BE2C (cell line): Measurements from ENCODE around the gene CHCHD6.

Experiments
- DNase-seq: peaks from one replicate; pipeline ENCODE4 v3.0.0-alpha.2; 2020
- H3K27me3 ChIP-seq: fragments of 250-450 bp; sonication (Bioruptor Pico); 2 replicates; pipeline ENCODE4 v1.5.1; 2020; ENCODE audit warnings: mild to moderate bottlenecking
- H3K36me3 ChIP-seq: fragments of 250-450 bp; sonication (Bioruptor Pico); 2 replicates; pipeline ENCODE4 v1.5.1; 2020; ENCODE audit warnings: mild to moderate bottlenecking
- H3K4me1 ChIP-seq: fragments of 250-450 bp; sonication (Bioruptor Pico); 2 replicates; pipeline ENCODE4 v1.5.1; 2020
- H3K4me3 ChIP-seq: 2 replicates; pipeline ENCODE4 v1.5.1; 2011; ENCODE audit warnings: low read depth, low read length
- H3K9me3 ChIP-seq: fragments of 250-450 bp; sonication (Bioruptor Pico); 2 replicates; pipeline ENCODE4 v1.5.1; 2020
- CTCF ChIP-seq: IDR thresholded peaks from 2 replicates; pipeline ENCODE4 v1.5.1; 2012; ENCODE audit warnings: mild to moderate bottlenecking, low read depth, low read length

Gene CHCHD6

GRCh38 chr3:126931806-126932187 lies 227.8 kb downstream of the CHCHD6 start:
- TF ChIP-seq CTCF, result no peak
- DNase-seq, result no peak
- no peak overlapping the region for H3K4me3 ChIP-seq
- H3K36me3 ChIP-seq, result no peaks in the 10 kb centered on the region
- no peaks in the 10 kb centered on the region for H3K9me3 ChIP-seq
- H3K27me3 ChIP-seq, result no peaks in the 10 kb centered on the region
- peaks cover 45% of the 10 kb centered on the region for H3K4me1 ChIP-seq

- H3K36me3 ChIP-seq, result no peaks in the 10 kb centered on the region
Measured at GRCh38 chr3:126932188-126932931, 228.3 kb downstream of the CHCHD6 start.

GRCh38 chr3:126934031-126934531 lies 230.0 kb downstream of the CHCHD6 start:
- TF ChIP-seq CTCF, result no peak
- H3K9me3 ChIP-seq, result no peaks in the 10 kb centered on the region
- H3K27me3 ChIP-seq, result no peaks in the 10 kb centered on the region
- no peaks in the 10 kb centered on the region for H3K36me3 ChIP-seq
- no peak for DNase-seq
- peaks cover 40% of the 10 kb centered on the region for H3K4me1 ChIP-seq
- H3K4me3 ChIP-seq, result no peak overlapping the region

More at GRCh38 chr3:126932188-126932931, 228.3 kb downstream of the CHCHD6 start:
- H3K27me3 ChIP-seq, result no peaks in the 10 kb centered on the region
- DNase-seq, result no peak
- H3K9me3 ChIP-seq, result no peaks in the 10 kb centered on the region
- H3K4me1 ChIP-seq, result peaks cover 45% of the 10 kb centered on the region
- TF ChIP-seq CTCF, result no peak
- no peak overlapping the region for H3K4me3 ChIP-seq

GRCh38 chr3:126934991-126935390 lies 231.0 kb downstream of the CHCHD6 start:
- Histone ChIP-seq H3K9me3 (no peaks in the 10 kb centered on the region), H3K36me3 (no peaks in the 10 kb centered on the region), H3K27me3 (no peaks in the 10 kb centered on the region), H3K4me1 (peaks cover 39% of the 10 kb centered on the region), H3K4me3 (no peak overlapping the region)
- TF ChIP-seq CTCF, result no peak
- no peak for DNase-seq

GRCh38 chr3:126935756-126936509 lies 231.9 kb downstream of the CHCHD6 start:
- no peak for DNase-seq
- Histone ChIP-seq H3K36me3 (no peaks in the 10 kb centered on the region), H3K4me1 (peaks cover 38% of the 10 kb centered on the region), H3K27me3 (no peaks in the 10 kb centered on the region), H3K4me3 (no peak overlapping the region), H3K9me3 (no peaks in the 10 kb centered on the region)
- no peak for TF ChIP-seq CTCF

GRCh38 chr3:126936853-126937425 lies 232.9 kb downstream of the CHCHD6 start:
- no peak for DNase-seq
- Histone ChIP-seq H3K4me3 (peak overlapping the region; percentile 23; the same call in 1 of the 2 replicates), H3K36me3 (no peaks in the 10 kb centered on the region), H3K9me3 (no peaks in the 10 kb centered on the region), H3K27me3 (no peaks in the 10 kb centered on the region), H3K4me1 (peaks cover 38% of the 10 kb centered on the region)
- TF ChIP-seq CTCF, result no peak
